HL-60 (cell line): Measurements from ENCODE around the gene DPH7.

ENCODE experiments used
- GABPA ChIP-seq: IDR thresholded peaks from 2 replicates; pipeline ENCODE4 v1.6.1; 2012; ENCODE audit warnings: low read depth
- POLR2AphosphoS5 ChIP-seq: IDR thresholded peaks from 2 replicates; pipeline ENCODE4 v1.6.1; 2012; ENCODE audit warnings: low read depth
- REST ChIP-seq: IDR thresholded peaks from 2 replicates; pipeline ENCODE4 v1.6.1; 2012; ENCODE audit warnings: low read depth; ENCODE audit not compliant: insufficient replicate concordance
- TF ChIP-seq, protein P1 (sequence below): IDR thresholded peaks from one replicate; pipeline ENCODE4 v1.5.1; 2011; ENCODE audit warnings: low read length, control low read depth, inconsistent platforms; ENCODE audit not compliant: insufficient read depth

- TF ChIP-seq, protein P1, sequence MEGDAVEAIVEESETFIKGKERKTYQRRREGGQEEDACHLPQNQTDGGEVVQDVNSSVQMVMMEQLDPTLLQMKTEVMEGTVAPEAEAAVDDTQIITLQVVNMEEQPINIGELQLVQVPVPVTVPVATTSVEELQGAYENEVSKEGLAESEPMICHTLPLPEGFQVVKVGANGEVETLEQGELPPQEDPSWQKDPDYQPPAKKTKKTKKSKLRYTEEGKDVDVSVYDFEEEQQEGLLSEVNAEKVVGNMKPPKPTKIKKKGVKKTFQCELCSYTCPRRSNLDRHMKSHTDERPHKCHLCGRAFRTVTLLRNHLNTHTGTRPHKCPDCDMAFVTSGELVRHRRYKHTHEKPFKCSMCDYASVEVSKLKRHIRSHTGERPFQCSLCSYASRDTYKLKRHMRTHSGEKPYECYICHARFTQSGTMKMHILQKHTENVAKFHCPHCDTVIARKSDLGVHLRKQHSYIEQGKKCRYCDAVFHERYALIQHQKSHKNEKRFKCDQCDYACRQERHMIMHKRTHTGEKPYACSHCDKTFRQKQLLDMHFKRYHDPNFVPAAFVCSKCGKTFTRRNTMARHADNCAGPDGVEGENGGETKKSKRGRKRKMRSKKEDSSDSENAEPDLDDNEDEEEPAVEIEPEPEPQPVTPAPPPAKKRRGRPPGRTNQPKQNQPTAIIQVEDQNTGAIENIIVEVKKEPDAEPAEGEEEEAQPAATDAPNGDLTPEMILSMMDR = no peak
- TF ChIP-seq GABPA (no peak), POLR2AphosphoS5 (no peak), REST (no peak)
Observed at GRCh38 chr9:137554349-137554748, 24.4 kb downstream of the DPH7 start.
